ENCODE results near the gene APOL3. TPM values are rescaled to one million over a fixed set of nuclear protein-coding genes. Genes with fewer than 3 reads are reported as not detected.

The APOL3 gene
- total and polyA plus RNA-seq, 9 donors = 15.4 to 62.1 (median 19.4) TPM

DNA sequence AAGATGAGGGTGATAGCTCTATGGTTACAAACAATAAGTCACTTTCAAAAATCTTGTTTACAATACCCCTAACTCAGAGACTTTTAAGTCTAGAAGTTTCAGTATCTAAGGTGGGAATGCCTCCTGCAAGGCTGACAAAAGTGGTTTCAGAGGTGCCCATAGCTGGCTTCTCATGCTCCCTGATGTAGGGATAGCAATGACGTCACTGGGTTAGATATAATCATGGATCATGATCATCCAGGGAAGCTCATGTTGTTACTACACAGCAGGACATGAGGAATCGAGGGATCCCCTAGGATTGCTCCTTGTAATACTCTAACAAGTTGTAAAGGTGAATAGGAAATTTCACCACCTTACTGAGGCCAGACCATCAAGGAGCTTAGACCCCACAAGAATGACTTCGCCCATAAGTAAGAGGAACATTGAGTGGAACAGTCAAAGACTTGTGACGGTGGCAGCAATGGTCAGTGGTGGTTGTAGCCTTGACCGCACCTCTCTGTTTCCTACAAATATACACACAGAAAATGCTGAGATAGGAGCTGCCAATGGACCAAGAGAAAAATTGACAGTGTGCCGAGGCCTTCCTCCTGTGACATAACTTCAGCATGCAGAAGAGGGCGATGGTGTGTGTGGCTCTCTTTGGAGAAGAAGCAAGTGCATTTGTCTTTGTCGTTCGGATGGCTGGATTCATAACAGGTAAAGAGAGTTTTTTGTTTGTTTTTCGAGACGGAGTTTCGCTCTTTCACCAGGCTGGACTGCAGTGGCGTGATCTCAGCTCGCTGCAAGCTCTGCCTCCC lies 25.5 kb upstream of the APOL3 start:
- Histone ChIP-seq H3K9me3 (no peaks in the 10 kb centered on the region), H3K36me3 (no peaks in the 10 kb centered on the region), H3K4me1 (ENCODE audit: insufficient read depth) (no peaks in the 10 kb centered on the region), H3K27me3 (no peaks in the 10 kb centered on the region), H3K4me3 (no peak overlapping the region), H3K27ac (no peak overlapping the region)
- no peak for DNase-seq
- TF ChIP-seq, protein P1, sequence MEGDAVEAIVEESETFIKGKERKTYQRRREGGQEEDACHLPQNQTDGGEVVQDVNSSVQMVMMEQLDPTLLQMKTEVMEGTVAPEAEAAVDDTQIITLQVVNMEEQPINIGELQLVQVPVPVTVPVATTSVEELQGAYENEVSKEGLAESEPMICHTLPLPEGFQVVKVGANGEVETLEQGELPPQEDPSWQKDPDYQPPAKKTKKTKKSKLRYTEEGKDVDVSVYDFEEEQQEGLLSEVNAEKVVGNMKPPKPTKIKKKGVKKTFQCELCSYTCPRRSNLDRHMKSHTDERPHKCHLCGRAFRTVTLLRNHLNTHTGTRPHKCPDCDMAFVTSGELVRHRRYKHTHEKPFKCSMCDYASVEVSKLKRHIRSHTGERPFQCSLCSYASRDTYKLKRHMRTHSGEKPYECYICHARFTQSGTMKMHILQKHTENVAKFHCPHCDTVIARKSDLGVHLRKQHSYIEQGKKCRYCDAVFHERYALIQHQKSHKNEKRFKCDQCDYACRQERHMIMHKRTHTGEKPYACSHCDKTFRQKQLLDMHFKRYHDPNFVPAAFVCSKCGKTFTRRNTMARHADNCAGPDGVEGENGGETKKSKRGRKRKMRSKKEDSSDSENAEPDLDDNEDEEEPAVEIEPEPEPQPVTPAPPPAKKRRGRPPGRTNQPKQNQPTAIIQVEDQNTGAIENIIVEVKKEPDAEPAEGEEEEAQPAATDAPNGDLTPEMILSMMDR (IDR thresholded peaks at IDR 0.05) = no peak
- TF ChIP-seq POLR2A (IDR thresholded peaks at IDR 0.05) = no peak
- 82 to 86% (median 85%) methylated on average over 14 of the region's 14 CpGs for WGBS, 3 donors
- intact Hi-C loops (cut with DNase I) = no loop called here

DNA sequence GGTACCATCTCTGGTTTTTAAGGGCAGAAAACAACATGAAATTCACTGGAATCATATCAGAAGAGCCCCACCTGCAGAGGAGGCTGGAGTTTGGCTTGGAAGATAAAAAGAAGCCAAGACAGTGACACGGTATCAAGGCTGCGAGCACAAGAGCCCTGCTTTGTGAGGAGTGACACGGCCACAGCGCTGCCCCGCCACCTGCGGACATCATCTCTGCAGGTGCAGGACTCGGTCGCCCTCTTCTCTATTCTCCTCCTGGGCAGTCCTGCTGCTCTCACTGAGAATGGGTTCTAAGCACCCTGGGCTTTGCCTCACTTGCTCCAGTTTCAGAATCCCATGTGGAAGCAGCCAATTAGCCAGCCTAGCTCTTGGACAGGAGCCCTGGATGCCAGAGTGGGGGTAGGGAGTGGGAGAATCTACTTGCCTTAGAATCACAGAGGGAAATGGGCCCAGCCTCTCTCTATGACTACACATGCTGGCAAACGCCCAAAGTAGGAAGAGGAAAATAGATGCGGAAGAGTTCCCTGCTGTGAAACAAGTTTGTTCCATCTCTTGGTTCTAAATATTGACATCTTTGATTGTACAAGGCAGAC lies 24.0 kb upstream of the APOL3 start:
- H3K36me3 ChIP-seq = no peaks in the 10 kb centered on the region
- DNase-seq = no peak
- no peaks in the 10 kb centered on the region for H3K27me3 ChIP-seq
- intact Hi-C loops (cut with DNase I) = loop anchor here in 2 of 4 donors (5.0 kb wide), 2 partner anchors 37 to 42 kb away; no protein-coding TSS in a partner anchor
- H3K4me3 ChIP-seq = no peak overlapping the region
- H3K9me3 ChIP-seq = no peaks in the 10 kb centered on the region
- no peak overlapping the region for H3K27ac ChIP-seq
- WGBS, 3 donors = 72 to 76% (median 75%) methylated on average over 10 of the region's 10 CpGs
- TF ChIP-seq, protein P1 (IDR thresholded peaks at IDR 0.05) = no peak
- no peak for TF ChIP-seq EP300 (IDR thresholded peaks at IDR 0.05)
- H3K4me1 ChIP-seq (ENCODE audit: insufficient read depth) = no peaks in the 10 kb centered on the region

- Histone ChIP-seq H3K4me1 (ENCODE audit: insufficient read depth) (no peaks in the 10 kb centered on the region), H3K4me3 (no peak overlapping the region), H3K27me3 (no peaks in the 10 kb centered on the region), H3K36me3 (no peaks in the 10 kb centered on the region), H3K27ac (no peak overlapping the region), H3K9me3 (no peaks in the 10 kb centered on the region)
- WGBS, 3 donors = 93 to 94% (median 93%) methylated on average over 7 of the region's 7 CpGs
- intact Hi-C loops (cut with DNase I) = loop anchor here in 2 of 4 donors (5.0 kb wide), 2 partner anchors 36 to 41 kb away; no protein-coding TSS in a partner anchor
- TF ChIP-seq, protein P1 (IDR thresholded peaks at IDR 0.05) = no peak
- TF ChIP-seq EP300 (IDR thresholded peaks at IDR 0.05) (no peak), POLR2A (IDR thresholded peaks at IDR 0.05) (no peak)
- no peak for DNase-seq
Observed at GRCh38 chr22:36183446-36183845, 22.9 kb upstream of the APOL3 start.

DNA sequence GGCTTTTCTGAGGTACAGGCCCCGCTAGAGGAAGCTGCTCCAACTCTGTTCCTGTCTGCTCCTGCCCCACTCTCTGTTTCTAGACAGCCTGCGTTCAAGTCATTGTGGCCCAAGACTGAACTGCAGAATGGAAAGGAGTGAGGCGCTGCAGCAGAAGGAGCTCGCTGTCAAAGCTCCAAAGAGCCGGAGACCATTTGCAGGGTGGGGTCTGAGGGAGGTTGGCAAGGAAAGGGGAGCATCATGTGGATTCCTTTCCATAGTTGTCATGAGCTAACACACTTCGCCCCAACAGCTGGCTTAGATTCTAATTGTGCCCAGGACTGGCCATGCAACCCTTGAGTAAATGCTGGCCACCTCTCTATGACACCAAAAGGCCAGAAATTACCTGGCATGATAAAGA lies 22.3 kb upstream of the APOL3 start:
- H3K36me3 ChIP-seq = no peaks in the 10 kb centered on the region
- H3K27me3 ChIP-seq = no peaks in the 10 kb centered on the region
- TF ChIP-seq EP300 (IDR thresholded peaks at IDR 0.05) (no peak), POLR2A (IDR thresholded peaks at IDR 0.05) (no peak)
- TF ChIP-seq, protein P1 (IDR thresholded peaks at IDR 0.05) = no peak
- intact Hi-C loops (cut with DNase I) = loop anchor here in 2 of 4 donors (5.0 kb wide), 2 partner anchors 36 to 41 kb away; no protein-coding TSS in a partner anchor
- H3K4me3 ChIP-seq = no peak overlapping the region
- H3K4me1 ChIP-seq (ENCODE audit: insufficient read depth) = no peaks in the 10 kb centered on the region
- H3K27ac ChIP-seq = no peak overlapping the region
- no peaks in the 10 kb centered on the region for H3K9me3 ChIP-seq
- 89 to 95% (median 91%) methylated on average over 6 of the region's 6 CpGs for WGBS, 3 donors
- DNase-seq = no peak

Data from ovary (tissue), 9 donors.